ENCODE measurements around the gene CCDC83. TPM values are rescaled to one million over a fixed set of nuclear protein-coding genes. Genes with fewer than 3 reads are reported as not detected.

CCDC83 gene
- total RNA-seq, 2 donors from 2014 or later, result 0.22 TPM; not detected in 1

GRCh38 chr11:85874265-85874664 is 19.1 kb downstream of the CCDC83 start:
- H3K27me3 Mint-ChIP-seq, result no peaks in the 10 kb centered on the region

GRCh38 chr11:85875505-85875904 is 20.3 kb downstream of the CCDC83 start:
- Mint-ChIP-seq H3K27ac (no peak overlapping the region), H3K27me3 (no peaks in the 10 kb centered on the region), H3K36me3 (ENCODE audit: low read depth) (no peaks in the 10 kb centered on the region), H3K4me3 (no peak overlapping the region), H3K4me1 (peaks cover 3% of the 10 kb centered on the region)
- DNase-seq (no peak), ATAC-seq (no peak)
- no peaks in the 10 kb centered on the region for H3K9me3 ChIP-seq (ENCODE audit: control insufficient read depth, low read length, poor library complexity, severe bottlenecking)

More at GRCh38 chr11:85874265-85874664, 19.1 kb downstream of the CCDC83 start:
- no peaks in the 10 kb centered on the region for H3K9me3 ChIP-seq (ENCODE audit: control insufficient read depth, low read length, poor library complexity, severe bottlenecking)
- DNase-seq, result no peak
- no peak for ATAC-seq
- no peak overlapping the region for H3K4me3 Mint-ChIP-seq
- peaks cover 3% of the 10 kb centered on the region for H3K4me1 Mint-ChIP-seq
- no peak overlapping the region for H3K27ac Mint-ChIP-seq
- H3K36me3 Mint-ChIP-seq (ENCODE audit: low read depth), result no peaks in the 10 kb centered on the region

- peaks cover 33% of the 10 kb centered on the region for H3K27me3 Mint-ChIP-seq
- H3K36me3 Mint-ChIP-seq (ENCODE audit: low read depth), result no peaks in the 10 kb centered on the region
- H3K9me3 ChIP-seq (ENCODE audit: control insufficient read depth, low read length, poor library complexity, severe bottlenecking), result no peaks in the 10 kb centered on the region
- ATAC-seq (no peak), DNase-seq (no peak)
- H3K4me1 Mint-ChIP-seq, result peaks cover 2% of the 10 kb centered on the region
- no peak overlapping the region for H3K4me3 Mint-ChIP-seq
- no peak overlapping the region for H3K27ac Mint-ChIP-seq
These were observed 29.4 kb downstream of the CCDC83 start for GRCh38 chr11:85884581-85885021.

- H3K9me3 ChIP-seq (ENCODE audit: control insufficient read depth, low read length, poor library complexity, severe bottlenecking), result no peaks in the 10 kb centered on the region
- no peak for DNase-seq
- Mint-ChIP-seq H3K36me3 (ENCODE audit: low read depth) (peaks cover 2% of the 10 kb centered on the region), H3K27me3 (peaks cover 47% of the 10 kb centered on the region), H3K4me1 (peaks cover 2% of the 10 kb centered on the region), H3K4me3 (no peak overlapping the region), H3K27ac (no peak overlapping the region)
- no peak for ATAC-seq
These were observed 31.2 kb downstream of the CCDC83 start for GRCh38 chr11:85886089-85887056.

- Mint-ChIP-seq H3K27me3 (peaks cover 36% of the 10 kb centered on the region), H3K36me3 (ENCODE audit: low read depth) (peaks cover 2% of the 10 kb centered on the region), H3K27ac (no peak overlapping the region), H3K4me1 (peaks cover 2% of the 10 kb centered on the region), H3K4me3 (no peak overlapping the region)
- ATAC-seq, result no peak
- no peak for DNase-seq
- no peaks in the 10 kb centered on the region for H3K9me3 ChIP-seq (ENCODE audit: control insufficient read depth, low read length, poor library complexity, severe bottlenecking)
These were observed 33.9 kb downstream of the CCDC83 start for GRCh38 chr11:85889108-85889507.

GRCh38 chr11:85889676-85890579 is 34.7 kb downstream of the CCDC83 start:
- peak overlapping the region; percentile 56 for H3K27ac Mint-ChIP-seq
- peaks cover 34% of the 10 kb centered on the region for H3K27me3 Mint-ChIP-seq
- H3K4me3 Mint-ChIP-seq, result no peak overlapping the region
- H3K4me1 Mint-ChIP-seq, result peaks cover 2% of the 10 kb centered on the region
- DNase-seq (no peak), ATAC-seq (no peak)
- H3K36me3 Mint-ChIP-seq (ENCODE audit: low read depth), result peaks cover 2% of the 10 kb centered on the region
- H3K9me3 ChIP-seq (ENCODE audit: control insufficient read depth, low read length, poor library complexity, severe bottlenecking), result no peaks in the 10 kb centered on the region

- Mint-ChIP-seq H3K4me1 (no peaks in the 10 kb centered on the region), H3K27ac (no peak overlapping the region), H3K27me3 (peaks cover 22% of the 10 kb centered on the region), H3K36me3 (ENCODE audit: low read depth) (peaks cover 2% of the 10 kb centered on the region), H3K4me3 (no peak overlapping the region)
- H3K9me3 ChIP-seq (ENCODE audit: control insufficient read depth, low read length, poor library complexity, severe bottlenecking), result no peaks in the 10 kb centered on the region
- ATAC-seq (no peak), DNase-seq (no peak)
These were observed 38.2 kb downstream of the CCDC83 start for GRCh38 chr11:85893395-85893794.

- ATAC-seq (no peak), DNase-seq (no peak)
- Mint-ChIP-seq H3K36me3 (ENCODE audit: low read depth) (no peaks in the 10 kb centered on the region), H3K27me3 (no peaks in the 10 kb centered on the region), H3K27ac (no peak overlapping the region), H3K4me1 (no peaks in the 10 kb centered on the region), H3K4me3 (no peak overlapping the region)
- no peaks in the 10 kb centered on the region for H3K9me3 ChIP-seq (ENCODE audit: control insufficient read depth, low read length, poor library complexity, severe bottlenecking)
These were observed 41.7 kb downstream of the CCDC83 start for GRCh38 chr11:85896876-85897275.

GRCh38 chr11:85898456-85898855 is 43.3 kb downstream of the CCDC83 start:
- H3K27ac Mint-ChIP-seq, result no peak overlapping the region
- H3K4me3 Mint-ChIP-seq, result no peak overlapping the region
- peaks cover under 1% of the 10 kb centered on the region for H3K36me3 Mint-ChIP-seq (ENCODE audit: low read depth)
- H3K27me3 Mint-ChIP-seq, result no peaks in the 10 kb centered on the region
- ATAC-seq (no peak), DNase-seq (no peak)
- H3K4me1 Mint-ChIP-seq, result no peaks in the 10 kb centered on the region
- H3K9me3 ChIP-seq (ENCODE audit: control insufficient read depth, low read length, poor library complexity, severe bottlenecking), result no peaks in the 10 kb centered on the region

GRCh38 chr11:85902353-85902752 is 47.2 kb downstream of the CCDC83 start:
- no peak for DNase-seq
- no peaks in the 10 kb centered on the region for H3K9me3 ChIP-seq (ENCODE audit: control insufficient read depth, low read length, poor library complexity, severe bottlenecking)
- Mint-ChIP-seq H3K27me3 (peaks cover 7% of the 10 kb centered on the region), H3K27ac (no peak overlapping the region), H3K4me1 (no peaks in the 10 kb centered on the region), H3K4me3 (no peak overlapping the region), H3K36me3 (ENCODE audit: low read depth) (peaks cover 3% of the 10 kb centered on the region)
- no peak for ATAC-seq

GRCh38 chr11:85903406-85903805 is 48.2 kb downstream of the CCDC83 start:
- no peak overlapping the region for H3K27ac Mint-ChIP-seq
- peaks cover 3% of the 10 kb centered on the region for H3K36me3 Mint-ChIP-seq (ENCODE audit: low read depth)
- peaks cover 7% of the 10 kb centered on the region for H3K27me3 Mint-ChIP-seq
- no peaks in the 10 kb centered on the region for H3K4me1 Mint-ChIP-seq
- no peak overlapping the region for H3K4me3 Mint-ChIP-seq
- no peaks in the 10 kb centered on the region for H3K9me3 ChIP-seq (ENCODE audit: control insufficient read depth, low read length, poor library complexity, severe bottlenecking)
- DNase-seq, result no peak
- no peak for ATAC-seq

GRCh38 chr11:85903811-85904210 is 48.6 kb downstream of the CCDC83 start:
- H3K4me1 Mint-ChIP-seq, result no peaks in the 10 kb centered on the region

GRCh38 chr11:85912414-85912813 is 57.2 kb downstream of the CCDC83 start:
- H3K4me3 Mint-ChIP-seq, result no peak overlapping the region
- peaks cover 4% of the 10 kb centered on the region for H3K27me3 Mint-ChIP-seq

More at GRCh38 chr11:85903811-85904210, 48.6 kb downstream of the CCDC83 start:
- Mint-ChIP-seq H3K36me3 (ENCODE audit: low read depth) (peaks cover 3% of the 10 kb centered on the region), H3K4me3 (no peak overlapping the region), H3K27ac (no peak overlapping the region), H3K27me3 (peaks cover 7% of the 10 kb centered on the region)
- ATAC-seq (no peak), DNase-seq (no peak)
- H3K9me3 ChIP-seq (ENCODE audit: control insufficient read depth, low read length, poor library complexity, severe bottlenecking), result no peaks in the 10 kb centered on the region

More at GRCh38 chr11:85912414-85912813, 57.2 kb downstream of the CCDC83 start:
- no peak for ATAC-seq
- no peak for DNase-seq
- Mint-ChIP-seq H3K36me3 (ENCODE audit: low read depth) (peaks cover 2% of the 10 kb centered on the region), H3K4me1 (no peaks in the 10 kb centered on the region), H3K27ac (no peak overlapping the region)
- no peaks in the 10 kb centered on the region for H3K9me3 ChIP-seq (ENCODE audit: control insufficient read depth, low read length, poor library complexity, severe bottlenecking)

Measured in T-helper 17 cell (primary cell).